Esophagus squamous epithelium (tissue), 5 donors: ENCODE results near the gene CNTNAP2. TPM values are rescaled to one million over a fixed set of nuclear protein-coding genes. Genes with fewer than 3 reads are reported as not detected.

Experiments
- DNase-seq: peaks from one replicate; lab custom pipeline; 2025; lab: John Stamatoyannopoulos, UW
- H3K27ac ChIP-seq, 4 donors: fragments of 200-600 bp; sonication (generic); one replicate each; pipeline ENCODE4 v1.5.1; 2016 to 2019; ENCODE audit warnings: mild to moderate bottlenecking in 1 of 4
- H3K27me3 ChIP-seq, 4 donors: fragments of 200-600 bp; sonication (generic); 1 replicate in 3 of 4; 2 replicates in 1 of 4; pipeline versions ENCODE4 v1.5.1 to v1.6.0; 2017 to 2021; ENCODE audit warnings: antibody characterized with exemption in 1 of 4
- H3K36me3 ChIP-seq, 3 donors: fragments of 200-600 bp; sonication (generic); one replicate each; pipeline ENCODE4 v1.5.1; 2016 to 2019
- H3K4me1 ChIP-seq, 3 donors: fragments of 200-600 bp; sonication (generic); one replicate each; pipeline ENCODE4 v1.5.1; 2017 to 2019
- H3K4me3 ChIP-seq, 4 donors: fragments of 200-600 bp; sonication (generic); 1 replicate in 3 of 4; 2 replicates in 1 of 4; pipeline ENCODE4 v1.5.1; 2016 to 2019; ENCODE audit warnings: mild to moderate bottlenecking in 2 of 4, moderate library complexity in 1 of 4
- H3K9me3 ChIP-seq, 3 donors: fragments of 200-600 bp; sonication (generic); one replicate each; pipeline ENCODE4 v1.5.1; 2016 to 2019
- POLR2A ChIP-seq, 4 donors: fragments of 450-650 bp; IDR thresholded peaks; one replicate each; pipeline ENCODE4 v1.6.1; 2017; ENCODE audit warnings: antibody characterized with exemption in 4 of 4, mild to moderate bottlenecking in 4 of 4, moderate library complexity in 3 of 4
- WGBS, 2 donors: methylation state at CpG; one replicate each; pipeline ENCODE4 v1.1.5; 2018; 5-methylcytosine and 5-hydroxymethylcytosine counted together
- intact Hi-C: fragments of 100-400 bp; cut with DNase I; formaldehyde crosslinking; loops from one replicate; pipeline ENCODE4 v1.15.0; 2022
- total RNA-seq, 4 donors: library from RNA; depleted of rRNA; stranded (reverse); fragments of >200 nt; gene quantifications; one replicate each; pipeline ENCODE4 v1.1.0, GENCODE V29; 2016
- TF ChIP-seq, protein P1 (sequence below), 6 experiments: fragments of 450-650 bp in 4 of 6; fragments of 200-600 bp in 2 of 6; sonication (generic) in 2 of 6; IDR thresholded peaks; one replicate each; pipeline ENCODE4 v1.5.1; 2016 to 2019; ENCODE audit warnings: antibody characterized with exemption in 6 of 6, mild to moderate bottlenecking in 4 of 6, moderate library complexity in 4 of 6
- donor health status: DM: yes; HTN: yes; CAD: no.

Gene CNTNAP2
- total RNA-seq, 4 donors from 2014 or later: 0.95 to 2.3 (median 1.2) TPM

DNA sequence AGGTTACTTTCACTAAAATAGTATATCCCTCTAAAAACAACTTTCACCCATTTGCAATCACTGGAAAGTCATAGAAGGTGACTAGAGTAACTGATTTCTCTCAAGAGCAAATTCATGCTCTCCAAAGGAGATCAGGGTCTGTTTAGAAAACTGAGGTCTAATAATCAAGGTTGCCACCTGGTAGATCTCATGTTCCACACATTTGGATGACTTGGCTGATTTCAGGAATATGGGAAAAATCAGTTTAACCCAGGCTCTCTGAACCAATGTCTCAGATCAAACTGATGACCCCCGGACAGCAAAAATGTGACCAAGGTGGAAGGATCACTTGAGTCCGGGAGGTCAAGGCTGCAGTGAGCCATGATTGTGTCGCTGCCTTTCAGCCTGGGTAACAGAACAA is 1911.6 kb downstream of the CNTNAP2 start:
- no peak for DNase-seq
- WGBS, 2 donors: 81 to 97% methylated on average over 3 of the region's 3 CpGs
- Histone ChIP-seq H3K4me1 (no peaks in the 10 kb centered on the region), H3K9me3 (no peaks in the 10 kb centered on the region), H3K4me3 (no peak overlapping the region), H3K27ac (no peak overlapping the region), H3K36me3 (no peaks in the 10 kb centered on the region), H3K27me3 (no peaks in the 10 kb centered on the region)
- TF ChIP-seq, protein P1, sequence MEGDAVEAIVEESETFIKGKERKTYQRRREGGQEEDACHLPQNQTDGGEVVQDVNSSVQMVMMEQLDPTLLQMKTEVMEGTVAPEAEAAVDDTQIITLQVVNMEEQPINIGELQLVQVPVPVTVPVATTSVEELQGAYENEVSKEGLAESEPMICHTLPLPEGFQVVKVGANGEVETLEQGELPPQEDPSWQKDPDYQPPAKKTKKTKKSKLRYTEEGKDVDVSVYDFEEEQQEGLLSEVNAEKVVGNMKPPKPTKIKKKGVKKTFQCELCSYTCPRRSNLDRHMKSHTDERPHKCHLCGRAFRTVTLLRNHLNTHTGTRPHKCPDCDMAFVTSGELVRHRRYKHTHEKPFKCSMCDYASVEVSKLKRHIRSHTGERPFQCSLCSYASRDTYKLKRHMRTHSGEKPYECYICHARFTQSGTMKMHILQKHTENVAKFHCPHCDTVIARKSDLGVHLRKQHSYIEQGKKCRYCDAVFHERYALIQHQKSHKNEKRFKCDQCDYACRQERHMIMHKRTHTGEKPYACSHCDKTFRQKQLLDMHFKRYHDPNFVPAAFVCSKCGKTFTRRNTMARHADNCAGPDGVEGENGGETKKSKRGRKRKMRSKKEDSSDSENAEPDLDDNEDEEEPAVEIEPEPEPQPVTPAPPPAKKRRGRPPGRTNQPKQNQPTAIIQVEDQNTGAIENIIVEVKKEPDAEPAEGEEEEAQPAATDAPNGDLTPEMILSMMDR (IDR thresholded peaks at IDR 0.05): no peak
- TF ChIP-seq POLR2A (IDR thresholded peaks at IDR 0.05): no peak
- intact Hi-C loops: no loop called here

DNA sequence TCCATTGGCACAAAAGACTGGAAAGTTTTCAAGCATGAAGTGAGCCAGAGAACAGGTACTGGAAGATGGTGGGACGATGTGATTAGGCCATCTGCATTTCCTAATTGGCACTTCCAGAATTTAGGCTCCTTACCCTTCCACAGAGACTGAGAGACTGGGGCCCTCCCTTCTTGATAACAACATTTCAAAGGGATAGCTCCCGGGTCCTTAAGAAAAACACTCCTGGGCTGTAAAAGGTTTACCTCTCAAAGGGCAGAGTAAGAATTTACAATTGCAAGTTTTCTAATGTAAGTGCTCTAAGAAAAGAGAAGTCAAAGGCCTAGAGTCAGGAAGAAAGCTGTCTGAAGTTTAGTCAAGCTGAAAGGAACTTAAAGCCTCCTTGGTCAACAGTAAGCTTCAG is 1914.4 kb downstream of the CNTNAP2 start:
- DNase-seq: no peak
- no peaks in the 10 kb centered on the region for H3K27me3 ChIP-seq

DNA sequence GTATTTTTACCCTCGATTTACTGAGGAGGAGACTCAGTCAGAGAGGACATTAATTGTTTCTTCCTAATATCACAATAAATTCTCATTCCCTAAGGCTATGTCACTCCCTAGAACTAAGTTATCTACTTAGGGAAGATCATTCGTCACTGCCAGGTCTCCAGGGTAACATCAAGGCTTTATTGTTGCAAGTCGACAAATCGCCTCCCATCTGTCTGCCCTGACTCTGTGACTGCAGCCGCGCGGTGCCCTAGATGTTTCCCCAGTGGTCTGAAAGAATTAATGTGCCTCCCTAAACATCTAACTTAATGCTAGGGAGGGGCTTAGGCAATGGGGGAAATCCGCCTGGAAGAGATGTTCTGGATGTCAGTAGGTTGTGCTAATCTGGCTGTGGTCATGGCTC is 1915.2 kb downstream of the CNTNAP2 start:
- no peak overlapping the region for H3K4me3 ChIP-seq
- no peak overlapping the region for H3K27ac ChIP-seq
- no peaks in the 10 kb centered on the region for H3K4me1 ChIP-seq
- 61 to 62% methylated on average over 8 of the region's 8 CpGs for WGBS, 2 donors
- H3K36me3 ChIP-seq: no peaks in the 10 kb centered on the region
- intact Hi-C loops: no loop called here
- DNase-seq: no peak
- TF ChIP-seq POLR2A (IDR thresholded peaks at IDR 0.05): no peak
- TF ChIP-seq, protein P1 (IDR thresholded peaks at IDR 0.05): no peak
- H3K27me3 ChIP-seq: no peaks in the 10 kb centered on the region
- no peaks in the 10 kb centered on the region for H3K9me3 ChIP-seq

More for the DNA sequence above, 1914.4 kb downstream of the CNTNAP2 start:
- Histone ChIP-seq H3K27ac (no peak overlapping the region), H3K4me1 (no peaks in the 10 kb centered on the region), H3K4me3 (no peak overlapping the region), H3K9me3 (no peaks in the 10 kb centered on the region), H3K36me3 (no peaks in the 10 kb centered on the region)
- WGBS, 2 donors: 46 to 57% methylated on average over 2 of the region's 2 CpGs
- TF ChIP-seq, protein P1 (IDR thresholded peaks at IDR 0.05): no peak
- no peak for TF ChIP-seq POLR2A (IDR thresholded peaks at IDR 0.05)
- intact Hi-C loops: no loop called here

DNA sequence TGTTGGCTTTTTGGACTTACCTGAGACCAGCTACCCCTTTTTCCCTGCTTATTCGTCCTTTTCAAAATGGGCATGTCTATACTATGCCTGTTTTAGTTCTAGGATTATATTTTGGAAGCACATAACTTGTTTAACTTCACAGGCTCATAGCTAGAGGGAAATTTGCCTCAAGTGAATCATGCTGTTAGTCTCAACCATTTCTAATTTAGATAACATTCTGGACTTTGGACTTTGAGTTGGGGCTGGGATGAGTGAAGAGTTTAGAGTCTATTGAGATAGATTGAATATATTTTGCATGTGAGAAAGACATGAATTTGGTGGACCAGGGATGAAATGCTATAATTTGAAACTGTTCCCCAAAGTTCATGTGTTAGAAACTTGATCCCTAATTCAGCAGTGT is 1919.3 kb downstream of the CNTNAP2 start:
- DNase-seq: no peak
- H3K27me3 ChIP-seq: no peaks in the 10 kb centered on the region
- H3K36me3 ChIP-seq: no peaks in the 10 kb centered on the region

DNA sequence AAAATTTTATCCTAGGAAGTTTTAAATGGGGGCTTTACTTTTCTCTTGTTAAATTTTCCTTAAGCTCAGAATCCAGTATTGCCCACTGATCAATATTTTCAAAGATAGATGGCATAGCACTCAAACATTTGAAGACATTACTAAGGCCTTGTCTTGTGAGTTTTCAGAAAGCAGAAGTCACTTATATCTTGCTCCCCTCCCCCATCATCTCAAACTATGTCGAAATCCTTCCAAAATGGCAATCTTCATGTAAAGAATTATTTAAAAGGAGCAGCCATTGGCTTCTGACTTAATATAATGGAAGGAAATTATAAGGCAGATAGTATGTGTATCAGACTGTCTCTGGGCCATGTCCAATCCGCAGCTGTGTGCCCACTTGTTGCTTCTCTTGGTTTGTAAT is 1920.4 kb downstream of the CNTNAP2 start:
- Histone ChIP-seq H3K27me3 (no peaks in the 10 kb centered on the region), H3K36me3 (no peaks in the 10 kb centered on the region), H3K4me1 (no peaks in the 10 kb centered on the region), H3K9me3 (no peaks in the 10 kb centered on the region), H3K27ac (no peak overlapping the region), H3K4me3 (no peak overlapping the region)
- intact Hi-C loops: no loop called here
- no peak for DNase-seq
- 57 to 64% methylated on average over 2 of the region's 2 CpGs for WGBS, 2 donors
- TF ChIP-seq POLR2A (IDR thresholded peaks at IDR 0.05): no peak
- TF ChIP-seq, protein P1 (IDR thresholded peaks at IDR 0.05): no peak

More for the DNA sequence above, 1919.3 kb downstream of the CNTNAP2 start:
- no peaks in the 10 kb centered on the region for H3K4me1 ChIP-seq
- H3K27ac ChIP-seq: no peak overlapping the region
- H3K9me3 ChIP-seq: no peaks in the 10 kb centered on the region
- intact Hi-C loops: no loop called here
- WGBS, 2 donors: 28 to 43% methylated on average over 1 of the region's 1 CpG
- no peak for TF ChIP-seq POLR2A (IDR thresholded peaks at IDR 0.05)
- TF ChIP-seq, protein P1 (IDR thresholded peaks at IDR 0.05): no peak
- H3K4me3 ChIP-seq: no peak overlapping the region
